CD4-positive, alpha-beta T cell (primary cell): ENCODE data around the gene SPRED2. TPM values are rescaled to one million over a fixed set of nuclear protein-coding genes. Genes with fewer than 3 reads are reported as not detected.

Experiments
- ATAC-seq: fragments of 200-7000 bp; cut with Tn5 transposase; one replicate; pipeline ENCODE4 v1.10.0; 2022; ENCODE audit warnings: mild to moderate bottlenecking; ENCODE audit not compliant: poor library complexity
- CTCF ChIA-PET: fragments of 350-600 bp; sonication (Branson Sonifier 250); formaldehyde crosslinking; loops from one replicate; lab custom pipeline; 2021; ENCODE audit warnings: antibody characterized with exemption, inconsistent platforms; lab: Charles Lee
- POLR2A ChIA-PET: fragments of 350-600 bp; sonication (Branson Sonifier 250); formaldehyde crosslinking; loops from one replicate; lab custom pipeline; 2021; ENCODE audit warnings: antibody characterized with exemption, inconsistent platforms; lab: Charles Lee
- DNase-seq, 14 experiments: peaks; one replicate each; pipeline ENCODE4 v3.0.0-alpha.2; 2013 to 2020; ENCODE audit warnings: mixed read lengths in 2 of 14
- H3K27ac ChIP-seq, 2 donors: one replicate each; pipeline versions ENCODE4 v1.5.1 to v1.7.0; 2013; ENCODE audit warnings: low read length in 2 of 2, low read depth in 1 of 2, mild to moderate bottlenecking in 1 of 2
- H3K27me3 ChIP-seq, 2 experiments: 1 replicate in 1 of 2; 2 replicates in 1 of 2; pipeline versions ENCODE4 v1.6.1 to v1.7.0; 2013; ENCODE audit warnings: low read length in 2 of 2, control low read depth in 1 of 2, mild to moderate bottlenecking in 1 of 2, moderate library complexity in 1 of 2; ENCODE audit not compliant: insufficient read depth in 2 of 2, control insufficient read depth in 1 of 2
- H3K36me3 ChIP-seq: one replicate; pipeline ENCODE4 v1.6.1; 2013; ENCODE audit warnings: low read length, control low read depth; ENCODE audit not compliant: insufficient read depth
- H3K4me1 ChIP-seq: one replicate; pipeline ENCODE4 v1.6.1; 2013; ENCODE audit warnings: low read length, control low read depth; ENCODE audit not compliant: insufficient read depth
- H3K4me3 ChIP-seq: one replicate; pipeline ENCODE4 v1.5.1; 2013; ENCODE audit warnings: mild to moderate bottlenecking, low read length, moderate library complexity
- H3K9me3 ChIP-seq, 2 experiments: 1 replicate in 1 of 2; 2 replicates in 1 of 2; pipeline versions ENCODE4 v1.6.1 to v1.7.0; 2013; ENCODE audit warnings: low read length in 2 of 2, mild to moderate bottlenecking in 2 of 2, control low read depth in 1 of 2, moderate library complexity in 1 of 2; ENCODE audit not compliant: control insufficient read depth in 1 of 2, insufficient read depth in 1 of 2
- H3K27ac Mint-ChIP-seq: one replicate; pipeline ENCODE4 v1.8.0; 2020; ENCODE audit warnings: mixed read lengths
- H3K27me3 Mint-ChIP-seq: one replicate; pipeline ENCODE4 v1.8.0; 2021; ENCODE audit warnings: mixed read lengths
- H3K36me3 Mint-ChIP-seq: one replicate; pipeline ENCODE4 v1.8.0; 2021; ENCODE audit warnings: low read depth, mixed read lengths
- H3K4me1 Mint-ChIP-seq: one replicate; pipeline ENCODE4 v1.8.0; 2021; ENCODE audit warnings: low read depth, mixed read lengths
- H3K4me3 Mint-ChIP-seq: one replicate; pipeline ENCODE4 v1.8.0; 2020; ENCODE audit warnings: mild to moderate bottlenecking, mixed read lengths
- H3K9me3 Mint-ChIP-seq: one replicate; pipeline ENCODE4 v1.8.0; 2020; ENCODE audit warnings: mixed read lengths
- intact Hi-C, 2 experiments: fragments of 100-400 bp; cut with DNase I in 1 of 2; cut with micrococcal nuclease in 1 of 2; formaldehyde crosslinking; loops; one replicate each; pipeline versions ENCODE4 v1.15.1 to v1.9.0; 2023 to 2025; cut with DNase I, micrococcal nuclease
- total RNA-seq, 174 experiments: library from RNA in 2 of 174; stranded (reverse) in 2 of 174; gene quantifications; one replicate each; pipeline ENCODE4 v1.2.3 and lab custom pipeline; 2021 to 2026
- TF ChIP-seq, protein P1 (sequence below): fragments of 200-600 bp; IDR thresholded peaks from one replicate; pipeline ENCODE4 v1.8.0; 2022; ENCODE audit warnings: antibody characterized with exemption, mild to moderate bottlenecking

SPRED2 gene
- total RNA-seq, 2 experiments from 2014 or later = 2.5 to 2.8 TPM

DNA sequence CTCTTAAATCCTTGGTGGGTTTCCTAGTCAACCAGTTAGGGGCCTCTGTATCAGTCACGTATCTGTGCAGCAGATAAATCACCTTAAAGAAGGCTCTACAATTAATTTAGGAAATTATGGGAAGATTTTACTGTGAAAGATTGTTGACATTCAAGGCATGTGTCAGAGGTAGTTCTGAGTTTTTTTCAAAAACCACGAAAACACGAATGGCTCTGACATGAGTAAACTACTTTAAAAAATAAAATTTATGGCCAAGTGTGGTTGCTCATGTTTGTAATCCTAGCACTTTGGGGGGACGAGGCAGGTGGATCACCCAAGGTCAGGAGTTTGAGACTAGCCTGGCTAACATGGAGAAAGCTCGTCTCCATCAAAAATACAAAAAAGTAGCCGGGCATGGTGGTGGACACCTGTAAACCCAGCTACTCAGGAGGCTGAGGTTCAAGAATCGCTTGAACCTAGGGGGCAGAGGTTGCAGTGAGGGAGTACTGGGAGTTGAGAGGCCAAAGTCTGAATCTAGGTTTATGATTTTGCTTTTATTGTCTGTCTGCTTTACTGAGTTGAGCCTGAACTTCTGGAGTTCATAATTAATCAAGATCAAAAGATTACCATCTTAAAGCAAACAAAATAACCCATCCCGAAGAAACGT, 77.1 kb downstream of the SPRED2 start:
- no peaks in the 10 kb centered on the region for H3K27me3 Mint-ChIP-seq
- intact Hi-C loops = no loop called here
- ChIA-PET CTCF (no interaction called here), POLR2A (no interaction called here)
- TF ChIP-seq, protein P1, sequence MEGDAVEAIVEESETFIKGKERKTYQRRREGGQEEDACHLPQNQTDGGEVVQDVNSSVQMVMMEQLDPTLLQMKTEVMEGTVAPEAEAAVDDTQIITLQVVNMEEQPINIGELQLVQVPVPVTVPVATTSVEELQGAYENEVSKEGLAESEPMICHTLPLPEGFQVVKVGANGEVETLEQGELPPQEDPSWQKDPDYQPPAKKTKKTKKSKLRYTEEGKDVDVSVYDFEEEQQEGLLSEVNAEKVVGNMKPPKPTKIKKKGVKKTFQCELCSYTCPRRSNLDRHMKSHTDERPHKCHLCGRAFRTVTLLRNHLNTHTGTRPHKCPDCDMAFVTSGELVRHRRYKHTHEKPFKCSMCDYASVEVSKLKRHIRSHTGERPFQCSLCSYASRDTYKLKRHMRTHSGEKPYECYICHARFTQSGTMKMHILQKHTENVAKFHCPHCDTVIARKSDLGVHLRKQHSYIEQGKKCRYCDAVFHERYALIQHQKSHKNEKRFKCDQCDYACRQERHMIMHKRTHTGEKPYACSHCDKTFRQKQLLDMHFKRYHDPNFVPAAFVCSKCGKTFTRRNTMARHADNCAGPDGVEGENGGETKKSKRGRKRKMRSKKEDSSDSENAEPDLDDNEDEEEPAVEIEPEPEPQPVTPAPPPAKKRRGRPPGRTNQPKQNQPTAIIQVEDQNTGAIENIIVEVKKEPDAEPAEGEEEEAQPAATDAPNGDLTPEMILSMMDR = no peak
- ATAC-seq = no peak
- H3K9me3 Mint-ChIP-seq = no peaks in the 10 kb centered on the region
- H3K4me1 ChIP-seq = no peaks in the 10 kb centered on the region
- no peaks in the 10 kb centered on the region for H3K27me3 ChIP-seq
- H3K4me3 ChIP-seq = no peak overlapping the region
- H3K4me1 Mint-ChIP-seq = peaks cover 5% of the 10 kb centered on the region
- H3K27ac ChIP-seq = no peak overlapping the region
- no peak overlapping the region for H3K4me3 Mint-ChIP-seq
- H3K9me3 ChIP-seq = no peaks in the 10 kb centered on the region
- no peak overlapping the region for H3K27ac Mint-ChIP-seq
- H3K36me3 Mint-ChIP-seq = no peaks in the 10 kb centered on the region
- no peaks in the 10 kb centered on the region for H3K36me3 ChIP-seq
- DNase-seq = no peak

DNA sequence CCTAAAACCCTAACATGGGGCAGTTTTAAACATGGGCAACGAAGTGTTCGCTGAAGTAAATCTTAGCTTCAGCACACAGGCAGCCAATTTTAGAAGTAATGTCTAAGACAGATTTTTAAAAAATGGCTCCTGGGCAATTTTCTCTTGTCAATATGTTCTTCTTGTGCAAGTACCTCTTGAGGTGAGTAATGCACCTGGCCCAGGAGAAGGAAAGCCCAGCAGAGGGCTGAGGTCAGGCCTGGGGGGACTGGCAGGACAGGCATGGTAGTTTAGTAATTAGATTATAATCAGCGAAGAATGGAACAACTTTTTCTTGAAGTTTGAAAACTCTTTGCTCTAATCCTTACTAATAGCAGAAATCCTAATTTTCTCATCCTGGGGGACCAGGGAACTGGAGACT, 77.6 kb downstream of the SPRED2 start:
- intact Hi-C loops = no loop called here
- Mint-ChIP-seq H3K27me3 (no peaks in the 10 kb centered on the region), H3K36me3 (no peaks in the 10 kb centered on the region), H3K4me1 (peaks cover 7% of the 10 kb centered on the region), H3K27ac (no peak overlapping the region), H3K4me3 (no peak overlapping the region), H3K9me3 (no peaks in the 10 kb centered on the region)
- DNase-seq = no peak
- H3K27me3 ChIP-seq = no peaks in the 10 kb centered on the region
- POLR2A ChIA-PET = no interaction called here
- no peak for ATAC-seq
- CTCF ChIA-PET = no interaction called here
- H3K9me3 ChIP-seq = no peaks in the 10 kb centered on the region
- H3K27ac ChIP-seq = no peak overlapping the region
- no peaks in the 10 kb centered on the region for H3K36me3 ChIP-seq
- H3K4me3 ChIP-seq = no peak overlapping the region
- H3K4me1 ChIP-seq = no peaks in the 10 kb centered on the region
- TF ChIP-seq, protein P1 = no peak

DNA sequence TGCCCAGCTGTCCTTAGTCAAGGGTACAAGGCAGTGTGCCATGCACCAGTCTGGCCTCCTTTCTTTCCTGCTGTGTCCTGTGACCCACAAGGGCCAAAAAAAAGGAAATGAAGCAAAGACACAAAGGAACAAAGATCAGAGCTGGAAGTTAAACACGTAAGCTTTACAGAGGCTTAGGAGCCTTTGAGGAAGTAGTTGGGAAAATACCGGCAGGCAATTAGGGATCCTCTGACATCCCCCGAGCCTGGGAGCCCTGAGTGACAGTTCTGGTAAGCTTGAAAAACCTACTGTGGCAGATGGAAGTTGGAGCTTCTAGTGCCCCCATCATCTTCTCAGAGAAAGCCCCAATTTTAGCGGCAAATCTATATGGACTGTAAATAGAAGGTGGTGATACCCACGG, 78.5 kb downstream of the SPRED2 start:
- TF ChIP-seq, protein P1 = no peak
- peaks cover 7% of the 10 kb centered on the region for H3K4me1 Mint-ChIP-seq
- H3K27me3 ChIP-seq = no peaks in the 10 kb centered on the region
- no peak overlapping the region for H3K4me3 Mint-ChIP-seq
- peak in 2 of 14 experiments; percentile 22 to 33 for DNase-seq
- no peaks in the 10 kb centered on the region for H3K9me3 ChIP-seq
- H3K4me1 ChIP-seq = no peaks in the 10 kb centered on the region
- no peak for ATAC-seq
- H3K36me3 ChIP-seq = no peaks in the 10 kb centered on the region
- ChIA-PET POLR2A (no interaction called here), CTCF (no interaction called here)
- intact Hi-C loops = no loop called here
- H3K27me3 Mint-ChIP-seq = no peaks in the 10 kb centered on the region
- no peak overlapping the region for H3K27ac Mint-ChIP-seq
- no peak overlapping the region for H3K4me3 ChIP-seq
- H3K36me3 Mint-ChIP-seq = no peaks in the 10 kb centered on the region
- H3K27ac ChIP-seq = no peak overlapping the region
- H3K9me3 Mint-ChIP-seq = no peaks in the 10 kb centered on the region
